ENCODE measurements around the gene SAMD4A. TPM values are rescaled to one million over a fixed set of nuclear protein-coding genes. Genes with fewer than 3 reads are reported as not detected.

SAMD4A gene
- polyA plus RNA-seq, 3 donors = 3.2 to 8.6 (median 4.2) TPM

DNA sequence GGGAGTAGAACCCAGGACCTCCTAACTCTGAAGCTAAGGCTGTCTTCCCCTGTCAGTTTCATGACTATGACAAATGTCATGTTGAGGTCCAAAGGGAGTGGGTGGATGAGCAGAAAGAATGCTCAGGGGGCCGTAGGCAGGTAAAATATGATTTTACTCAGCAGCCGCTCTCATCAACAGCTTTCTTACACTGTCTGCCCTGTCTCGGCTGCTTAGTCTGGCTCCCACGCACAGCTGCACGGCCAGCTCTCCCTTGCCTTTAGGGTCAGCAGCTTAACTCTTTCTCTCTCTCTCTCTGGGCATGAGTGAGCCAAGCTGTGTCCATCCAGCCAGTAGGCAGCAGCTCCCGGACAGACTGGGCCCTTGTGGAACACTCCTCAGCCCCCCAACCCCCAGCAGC is 240.5 kb downstream of the SAMD4A start:
- H3K27ac ChIP-seq (ENCODE audit: low read depth in 1 of 2, low read length in 2 of 2) = no peak overlapping the region
- no peak overlapping the region for H2AFZ ChIP-seq (ENCODE audit: insufficient read depth, low read depth, low read length, poor library complexity, severe bottlenecking)
- H3K4me3 Mint-ChIP-seq = no peak overlapping the region
- H3K36me3 Mint-ChIP-seq = no peaks in the 10 kb centered on the region
- no peak for DNase-seq
- no peak overlapping the region for H3K4me2 ChIP-seq (replicated peaks; ENCODE audit: extremely low read depth, low read length, poor library complexity, severe bottlenecking)
- no peaks in the 10 kb centered on the region for H4K20me1 ChIP-seq (ENCODE audit: insufficient read depth, low read length)
- H3K27me3 ChIP-seq (ENCODE audit: control insufficient read depth in 2 of 2, insufficient read depth in 2 of 2, low read length in 2 of 2) = peaks cover 0 to 10% of the 10 kb centered on the region in 2 donors
- peaks cover 8 to 16% (median 13%) of the 10 kb centered on the region in 3 donors for H3K27me3 Mint-ChIP-seq (ENCODE audit: low read depth in 3 of 3)
- H3K36me3 ChIP-seq (replicated peaks in 1 of 2; ENCODE audit: control insufficient read depth in 1 of 2, insufficient read depth in 2 of 2, low read length in 2 of 2) = no peaks in the 10 kb centered on the region
- H3K4me1 Mint-ChIP-seq = peaks cover 12% of the 10 kb centered on the region
- WGBS (ENCODE audit: insufficient coverage) = 100% methylated on average over 5 of the region's 6 CpGs
- peaks cover 7 to 10% of the 10 kb centered on the region in 2 donors for H3K4me1 ChIP-seq (ENCODE audit: control insufficient read depth in 1 of 2, insufficient read depth in 2 of 2, low read length in 2 of 2)
- H3K27ac Mint-ChIP-seq = peak overlapping the region in 1 of 7 donors; percentile 75
- TF ChIP-seq, protein P1, sequence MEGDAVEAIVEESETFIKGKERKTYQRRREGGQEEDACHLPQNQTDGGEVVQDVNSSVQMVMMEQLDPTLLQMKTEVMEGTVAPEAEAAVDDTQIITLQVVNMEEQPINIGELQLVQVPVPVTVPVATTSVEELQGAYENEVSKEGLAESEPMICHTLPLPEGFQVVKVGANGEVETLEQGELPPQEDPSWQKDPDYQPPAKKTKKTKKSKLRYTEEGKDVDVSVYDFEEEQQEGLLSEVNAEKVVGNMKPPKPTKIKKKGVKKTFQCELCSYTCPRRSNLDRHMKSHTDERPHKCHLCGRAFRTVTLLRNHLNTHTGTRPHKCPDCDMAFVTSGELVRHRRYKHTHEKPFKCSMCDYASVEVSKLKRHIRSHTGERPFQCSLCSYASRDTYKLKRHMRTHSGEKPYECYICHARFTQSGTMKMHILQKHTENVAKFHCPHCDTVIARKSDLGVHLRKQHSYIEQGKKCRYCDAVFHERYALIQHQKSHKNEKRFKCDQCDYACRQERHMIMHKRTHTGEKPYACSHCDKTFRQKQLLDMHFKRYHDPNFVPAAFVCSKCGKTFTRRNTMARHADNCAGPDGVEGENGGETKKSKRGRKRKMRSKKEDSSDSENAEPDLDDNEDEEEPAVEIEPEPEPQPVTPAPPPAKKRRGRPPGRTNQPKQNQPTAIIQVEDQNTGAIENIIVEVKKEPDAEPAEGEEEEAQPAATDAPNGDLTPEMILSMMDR (IDR thresholded peaks at IDR 0.05) = no peak
- intact Hi-C loops (cut with micrococcal nuclease) = loop anchor here (5.0 kb wide), 2 partner anchors 240 to 245 kb away; partner anchors contain the start of gene SAMD4A (in 1 of the 2)
- peaks cover 0 to 6% (median 0%) of the 10 kb centered on the region in 7 donors for H3K9me3 Mint-ChIP-seq
- no peaks in the 10 kb centered on the region for H3K9me3 ChIP-seq (replicated peaks in 1 of 2; ENCODE audit: control insufficient read depth in 1 of 2, insufficient read depth in 1 of 2, low read length in 2 of 2)
- H3K9ac ChIP-seq (ENCODE audit: insufficient read depth, low read length, poor library complexity, severe bottlenecking) = no peak overlapping the region
- H3K79me2 ChIP-seq (ENCODE audit: insufficient read depth, low read length) = no peaks in the 10 kb centered on the region
- no peak overlapping the region for H3K4me3 ChIP-seq (replicated peaks in 1 of 3; ENCODE audit: low read depth in 2 of 3, low read length in 3 of 3)

DNA sequence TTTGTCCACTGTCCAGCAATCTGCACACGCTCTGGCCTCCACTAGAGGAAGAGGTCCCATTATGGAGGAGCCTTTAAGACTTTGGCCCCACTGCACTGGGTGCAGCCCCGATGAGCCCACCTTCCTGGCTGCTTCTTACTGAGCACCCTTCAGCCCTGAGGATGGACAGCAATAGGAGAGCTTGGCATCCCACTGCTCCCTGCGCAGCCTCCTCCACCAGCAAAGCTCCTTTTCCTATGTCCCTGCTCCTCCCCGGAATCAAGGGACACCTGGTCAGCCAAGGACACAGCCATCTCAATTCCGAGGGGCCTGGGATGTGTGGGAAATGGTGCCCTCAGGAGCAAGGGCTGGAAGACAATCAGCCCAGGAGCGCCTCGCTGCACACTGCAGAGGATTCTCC is 241.0 kb downstream of the SAMD4A start:
- no peak overlapping the region for H3K27ac ChIP-seq (ENCODE audit: low read depth in 1 of 2, low read length in 2 of 2)
- no peaks in the 10 kb centered on the region for H3K36me3 ChIP-seq (replicated peaks in 1 of 2; ENCODE audit: control insufficient read depth in 1 of 2, insufficient read depth in 2 of 2, low read length in 2 of 2)
- Mint-ChIP-seq H3K36me3 (no peaks in the 10 kb centered on the region), H3K27ac (no peak overlapping the region), H3K4me1 (peaks cover 12% of the 10 kb centered on the region), H3K9me3 (peaks cover 0 to 6% (median 0%) of the 10 kb centered on the region in 7 donors), H3K27me3 (ENCODE audit: low read depth in 3 of 3) (peaks cover 8 to 13% (median 13%) of the 10 kb centered on the region in 3 donors), H3K4me3 (no peak overlapping the region)
- H3K4me3 ChIP-seq (replicated peaks in 1 of 3; ENCODE audit: low read depth in 2 of 3, low read length in 3 of 3) = no peak overlapping the region
- H3K4me2 ChIP-seq (replicated peaks; ENCODE audit: extremely low read depth, low read length, poor library complexity, severe bottlenecking) = no peak overlapping the region
- no peak overlapping the region for H3K9ac ChIP-seq (ENCODE audit: insufficient read depth, low read length, poor library complexity, severe bottlenecking)
- intact Hi-C loops (cut with micrococcal nuclease) = loop anchor here (5.0 kb wide), 2 partner anchors 241 to 246 kb away; partner anchors contain the start of gene SAMD4A (in 1 of the 2)
- TF ChIP-seq, protein P1 (IDR thresholded peaks at IDR 0.05) = no peak
- H3K9me3 ChIP-seq (replicated peaks in 1 of 2; ENCODE audit: control insufficient read depth in 1 of 2, insufficient read depth in 1 of 2, low read length in 2 of 2) = no peaks in the 10 kb centered on the region
- no peak overlapping the region for H2AFZ ChIP-seq (ENCODE audit: insufficient read depth, low read depth, low read length, poor library complexity, severe bottlenecking)
- H3K27me3 ChIP-seq (ENCODE audit: control insufficient read depth in 2 of 2, insufficient read depth in 2 of 2, low read length in 2 of 2) = peaks cover 0 to 8% of the 10 kb centered on the region in 2 donors
- WGBS (ENCODE audit: insufficient coverage) = 100% methylated on average over 5 of the region's 7 CpGs
- DNase-seq = no peak
- no peaks in the 10 kb centered on the region for H3K79me2 ChIP-seq (ENCODE audit: insufficient read depth, low read length)
- peaks cover 7 to 10% of the 10 kb centered on the region in 2 donors for H3K4me1 ChIP-seq (ENCODE audit: control insufficient read depth in 1 of 2, insufficient read depth in 2 of 2, low read length in 2 of 2)
- H4K20me1 ChIP-seq (ENCODE audit: insufficient read depth, low read length) = no peaks in the 10 kb centered on the region
